A673 (cell line): ENCODE measurements around the gene ZFP36.

ENCODE experiments used
- EZH2 ChIP-seq: fragments of 200-600 bp; sonication (generic); IDR thresholded peaks from 2 replicates; pipeline ENCODE4 v1.6.1; 2017; ENCODE audit warnings: borderline replicate concordance, low read depth, mild to moderate bottlenecking, mixed read lengths, antibody characterized with exemption, low read length; ENCODE audit not compliant: poor library complexity, severe bottlenecking
- TF ChIP-seq, protein P1 (sequence below): fragments of 300-800, 200-600 bp; sonication (generic); conservative IDR thresholded peaks from 2 replicates; pipeline ENCODE4 v1.5.1; 2017; ENCODE audit warnings: low read depth, mild to moderate bottlenecking, antibody characterized with exemption, low read length, moderate library complexity, mixed read lengths

DNA sequence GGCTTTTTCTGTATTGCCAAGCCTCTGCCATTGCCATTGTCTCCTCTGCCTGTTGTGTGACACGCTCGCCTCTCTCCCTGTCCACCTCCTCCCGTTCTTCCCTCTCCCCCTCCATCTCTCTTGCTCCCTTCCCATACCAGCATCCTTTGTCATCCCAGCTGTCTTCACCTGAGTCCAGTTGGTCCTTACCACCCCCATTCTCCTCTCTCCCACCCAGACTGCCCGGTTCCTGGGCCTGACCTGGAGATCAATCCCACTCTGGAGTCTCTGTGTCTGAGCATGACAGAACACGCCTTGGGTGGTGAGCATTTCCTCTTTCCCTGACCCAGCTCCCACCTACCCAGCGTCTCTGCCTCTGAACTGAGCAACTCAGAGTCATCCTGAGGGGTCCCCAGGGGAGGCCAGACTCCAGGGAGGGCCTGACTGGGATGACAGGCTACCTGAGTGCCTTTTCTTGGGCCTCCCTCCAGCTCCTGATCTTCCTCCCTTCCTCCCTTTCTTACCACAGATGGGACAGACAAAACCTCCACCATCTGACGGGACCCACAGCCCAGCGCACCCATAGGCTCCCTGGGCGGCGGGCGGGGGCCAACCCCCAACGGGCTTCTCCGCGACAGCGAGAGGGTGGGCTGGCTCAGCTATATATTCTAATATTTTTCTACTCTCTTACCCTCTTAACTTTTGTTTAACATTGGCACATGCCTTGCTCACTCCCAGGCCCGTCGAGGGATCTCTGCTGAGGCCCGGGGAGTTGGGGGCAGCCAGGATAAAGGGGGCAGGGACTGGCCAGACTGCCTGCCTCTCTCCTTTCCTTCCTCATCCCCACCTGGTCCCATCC lies 23.4 kb upstream of the ZFP36 start:
- TF ChIP-seq, protein P1, sequence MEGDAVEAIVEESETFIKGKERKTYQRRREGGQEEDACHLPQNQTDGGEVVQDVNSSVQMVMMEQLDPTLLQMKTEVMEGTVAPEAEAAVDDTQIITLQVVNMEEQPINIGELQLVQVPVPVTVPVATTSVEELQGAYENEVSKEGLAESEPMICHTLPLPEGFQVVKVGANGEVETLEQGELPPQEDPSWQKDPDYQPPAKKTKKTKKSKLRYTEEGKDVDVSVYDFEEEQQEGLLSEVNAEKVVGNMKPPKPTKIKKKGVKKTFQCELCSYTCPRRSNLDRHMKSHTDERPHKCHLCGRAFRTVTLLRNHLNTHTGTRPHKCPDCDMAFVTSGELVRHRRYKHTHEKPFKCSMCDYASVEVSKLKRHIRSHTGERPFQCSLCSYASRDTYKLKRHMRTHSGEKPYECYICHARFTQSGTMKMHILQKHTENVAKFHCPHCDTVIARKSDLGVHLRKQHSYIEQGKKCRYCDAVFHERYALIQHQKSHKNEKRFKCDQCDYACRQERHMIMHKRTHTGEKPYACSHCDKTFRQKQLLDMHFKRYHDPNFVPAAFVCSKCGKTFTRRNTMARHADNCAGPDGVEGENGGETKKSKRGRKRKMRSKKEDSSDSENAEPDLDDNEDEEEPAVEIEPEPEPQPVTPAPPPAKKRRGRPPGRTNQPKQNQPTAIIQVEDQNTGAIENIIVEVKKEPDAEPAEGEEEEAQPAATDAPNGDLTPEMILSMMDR, result no peak
- TF ChIP-seq EZH2, result no peak
